Testis (tissue), 2 donors: ENCODE data around the gene CARMIL1.

Experiments
- CTCF ChIP-seq, 3 experiments: fragments of 450-650 bp in 2 of 3; fragments of 200-600 bp in 1 of 3; sonication (generic) in 1 of 3; IDR thresholded peaks; one replicate each; pipeline ENCODE4 v1.5.1; 2016 to 2019; ENCODE audit warnings: antibody characterized with exemption in 3 of 3, mild to moderate bottlenecking in 2 of 3, moderate library complexity in 1 of 3
- POLR2A ChIP-seq: fragments of 450-650 bp; IDR thresholded peaks from one replicate; pipeline ENCODE4 v1.6.1; 2017; ENCODE audit warnings: antibody characterized with exemption, mild to moderate bottlenecking, moderate library complexity

GRCh38 chr6:25615471-25615870, 336.3 kb downstream of the CARMIL1 start:
- TF ChIP-seq CTCF (IDR thresholded peaks at IDR 0.05) (no peak), POLR2A (no peak)
